MM.1S (cell line): ENCODE measurements around the gene LCE7A.

ENCODE experiments used
- CTCF ChIP-seq: fragments of 300-600 bp; sonication (generic); IDR thresholded peaks from 2 replicates; pipeline ENCODE4 v1.5.1; 2016; ENCODE audit warnings: antibody characterized with exemption, low read length, mixed read lengths
- EZH2 ChIP-seq: fragments of 300-600 bp; sonication (generic); optimal IDR thresholded peaks from 2 replicates; pipeline ENCODE3; 2017; ENCODE audit warnings: low read depth, mild to moderate bottlenecking, antibody characterized with exemption, low read length, mixed read lengths
- EZH2phosphoT487 ChIP-seq: fragments of 300-600 bp; sonication (generic); IDR thresholded peaks from 2 replicates; pipeline ENCODE4 v1.6.1; 2018; ENCODE audit warnings: antibody characterized with exemption, low read length

GRCh38 chr1:152859696-152860095, at the start of gene LCE7A:
- no peak for TF ChIP-seq EZH2
- TF ChIP-seq CTCF: no peak
- TF ChIP-seq EZH2phosphoT487: no peak
